ENCODE data around the gene EBLN1.

- no peak for TF ChIP-seq SUZ12 (IDR thresholded peaks at IDR 0.05; ENCODE audit: low read length)
- no peak for TF ChIP-seq EZH2 (IDR thresholded peaks at IDR 0.05; ENCODE audit: low read depth, low read length, severe bottlenecking)
- TF ChIP-seq POLR2AphosphoS5 (IDR thresholded peaks at IDR 0.05; ENCODE audit: low read depth, low read length): no peak
Measured at GRCh38 chr10:22263106-22263505, 45.3 kb upstream of the EBLN1 start.

All from H1 (cell line).